ENCODE data around the gene D2HGDH. TPM values are rescaled to one million over a fixed set of nuclear protein-coding genes. Genes with fewer than 3 reads are reported as not detected.

Gene D2HGDH
- total RNA-seq, 3 donors from 2014 or later (not counting 1 experiment from before 2014, with no cell fraction given) = 28.9 to 45.5 (median 43.4) TPM

DNA sequence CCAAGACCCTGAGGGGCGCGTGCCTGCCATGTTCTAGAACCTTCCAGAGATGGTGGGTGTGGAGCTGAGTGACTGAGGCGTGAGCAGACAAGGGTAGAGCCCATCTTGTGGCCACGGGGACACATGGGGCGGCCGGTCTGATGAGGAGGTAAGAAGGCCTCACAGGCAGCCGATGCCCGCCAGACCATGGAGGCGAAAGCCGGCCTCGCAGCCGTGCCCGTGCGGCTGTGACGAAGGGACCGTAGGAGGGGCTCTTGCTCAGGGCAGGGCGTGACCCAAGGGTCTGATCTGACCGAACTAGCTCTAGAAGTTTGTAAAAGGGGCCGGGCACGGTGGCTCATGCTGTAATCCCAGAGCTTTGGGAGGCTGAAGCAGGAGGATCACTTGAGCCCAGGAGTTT is 19.6 kb downstream of the D2HGDH start:
- H3K27me3 ChIP-seq (ENCODE audit: control insufficient read depth, insufficient read depth, low read length) = no peaks in the 10 kb centered on the region
- DNase-seq = no peak
- H3K4me1 ChIP-seq (ENCODE audit: control insufficient read depth, insufficient read depth, low read length) = no peaks in the 10 kb centered on the region
- WGBS (ENCODE audit: insufficient coverage) = 97% methylated on average over 20 of the region's 20 CpGs
- TF ChIP-seq, protein P1, sequence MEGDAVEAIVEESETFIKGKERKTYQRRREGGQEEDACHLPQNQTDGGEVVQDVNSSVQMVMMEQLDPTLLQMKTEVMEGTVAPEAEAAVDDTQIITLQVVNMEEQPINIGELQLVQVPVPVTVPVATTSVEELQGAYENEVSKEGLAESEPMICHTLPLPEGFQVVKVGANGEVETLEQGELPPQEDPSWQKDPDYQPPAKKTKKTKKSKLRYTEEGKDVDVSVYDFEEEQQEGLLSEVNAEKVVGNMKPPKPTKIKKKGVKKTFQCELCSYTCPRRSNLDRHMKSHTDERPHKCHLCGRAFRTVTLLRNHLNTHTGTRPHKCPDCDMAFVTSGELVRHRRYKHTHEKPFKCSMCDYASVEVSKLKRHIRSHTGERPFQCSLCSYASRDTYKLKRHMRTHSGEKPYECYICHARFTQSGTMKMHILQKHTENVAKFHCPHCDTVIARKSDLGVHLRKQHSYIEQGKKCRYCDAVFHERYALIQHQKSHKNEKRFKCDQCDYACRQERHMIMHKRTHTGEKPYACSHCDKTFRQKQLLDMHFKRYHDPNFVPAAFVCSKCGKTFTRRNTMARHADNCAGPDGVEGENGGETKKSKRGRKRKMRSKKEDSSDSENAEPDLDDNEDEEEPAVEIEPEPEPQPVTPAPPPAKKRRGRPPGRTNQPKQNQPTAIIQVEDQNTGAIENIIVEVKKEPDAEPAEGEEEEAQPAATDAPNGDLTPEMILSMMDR (IDR thresholded peaks at IDR 0.05) = no peak
- Mint-ChIP-seq H3K27me3 (ENCODE audit: low read depth in 2 of 2) (peaks cover 0 to 10% of the 10 kb centered on the region in 2 donors), H3K36me3 (peaks cover 1% of the 10 kb centered on the region), H3K9me3 (no peaks in the 10 kb centered on the region), H3K4me1 (no peaks in the 10 kb centered on the region), H3K27ac (no peak overlapping the region), H3K4me3 (no peak overlapping the region)
- intact Hi-C loops (cut with micrococcal nuclease) = no loop called here
- H3K36me3 ChIP-seq (ENCODE audit: control insufficient read depth, insufficient read depth, low read length) = peaks cover 6% of the 10 kb centered on the region
- ATAC-seq = no peak
- H3K9me3 ChIP-seq (ENCODE audit: control insufficient read depth, insufficient read depth, low read length) = no peaks in the 10 kb centered on the region
- H3K4me3 ChIP-seq (ENCODE audit: low read length) = no peak overlapping the region
- no peak overlapping the region for H3K27ac ChIP-seq (ENCODE audit: low read length)

DNA sequence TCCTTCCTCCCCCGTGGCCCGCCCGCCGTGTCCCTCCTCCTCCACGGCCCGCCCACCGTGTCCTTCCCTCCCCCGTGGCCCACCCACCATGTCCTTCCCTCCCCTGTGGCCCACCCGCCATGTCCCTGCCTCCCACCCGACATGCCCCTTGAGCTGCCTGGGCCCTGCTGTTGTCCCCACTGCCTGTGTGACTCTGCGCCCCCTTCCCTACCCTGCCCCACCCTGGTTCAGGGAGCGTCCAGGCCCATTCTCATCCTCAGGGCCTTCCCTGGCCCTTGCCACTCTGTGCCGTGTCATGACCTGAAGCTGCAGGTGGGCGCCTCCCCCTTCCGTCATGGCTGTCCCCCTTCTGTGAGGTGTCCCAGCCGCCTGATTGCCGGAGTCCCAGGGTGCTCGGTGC is 20.7 kb downstream of the D2HGDH start:
- H3K9me3 ChIP-seq (ENCODE audit: control insufficient read depth, insufficient read depth, low read length) = no peaks in the 10 kb centered on the region
- H3K27ac ChIP-seq (ENCODE audit: low read length) = no peak overlapping the region
- TF ChIP-seq, protein P1 (IDR thresholded peaks at IDR 0.05) = no peak
- peaks cover 6% of the 10 kb centered on the region in 2 donors for H3K4me1 Mint-ChIP-seq
- no peaks in the 10 kb centered on the region for H3K27me3 ChIP-seq (ENCODE audit: control insufficient read depth, insufficient read depth, low read length)
- ATAC-seq = no peak
- peaks cover 6% of the 10 kb centered on the region for H3K36me3 ChIP-seq (ENCODE audit: control insufficient read depth, insufficient read depth, low read length)
- H3K4me1 ChIP-seq (ENCODE audit: control insufficient read depth, insufficient read depth, low read length) = no peaks in the 10 kb centered on the region
- intact Hi-C loops (cut with micrococcal nuclease) = no loop called here
- no peak overlapping the region for H3K4me3 Mint-ChIP-seq
- H3K9me3 Mint-ChIP-seq = no peaks in the 10 kb centered on the region
- no peak for DNase-seq
- no peak overlapping the region for H3K27ac Mint-ChIP-seq
- H3K27me3 Mint-ChIP-seq (ENCODE audit: low read depth in 2 of 2) = peaks cover 0 to 10% of the 10 kb centered on the region in 2 donors
- H3K4me3 ChIP-seq (ENCODE audit: low read length) = no peak overlapping the region
- peaks cover 9% of the 10 kb centered on the region for H3K36me3 Mint-ChIP-seq
- 98% methylated on average over 18 of the region's 18 CpGs for WGBS (ENCODE audit: insufficient coverage)

DNA sequence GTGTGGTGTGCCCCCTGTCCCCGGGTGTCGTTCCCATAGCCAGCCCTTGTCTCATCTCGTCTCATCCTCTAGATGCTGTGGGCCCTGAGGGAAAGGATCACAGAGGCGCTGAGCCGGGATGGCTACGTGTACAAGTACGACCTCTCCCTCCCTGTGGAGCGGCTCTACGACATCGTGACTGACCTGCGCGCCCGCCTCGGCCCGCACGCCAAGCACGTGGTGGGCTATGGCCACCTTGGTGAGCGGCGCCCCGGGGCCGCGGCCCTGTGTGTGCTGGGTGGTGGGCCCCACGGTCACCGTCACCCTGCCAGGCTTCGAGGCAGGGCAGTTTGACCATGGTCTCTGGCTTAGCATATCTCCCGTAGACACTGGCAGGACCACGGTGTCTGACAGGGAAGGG is 21.3 kb downstream of the D2HGDH start:
- Mint-ChIP-seq H3K9me3 (peaks cover 0 to 2% of the 10 kb centered on the region in 2 donors), H3K27ac (no peak overlapping the region), H3K36me3 (peaks cover 9% of the 10 kb centered on the region), H3K27me3 (ENCODE audit: low read depth in 2 of 2) (peaks cover 0 to 11% of the 10 kb centered on the region in 2 donors), H3K4me3 (no peak overlapping the region), H3K4me1 (peaks cover 8 to 9% of the 10 kb centered on the region in 2 donors)
- Histone ChIP-seq H3K4me1 (ENCODE audit: control insufficient read depth, insufficient read depth, low read length) (no peaks in the 10 kb centered on the region), H3K9me3 (ENCODE audit: control insufficient read depth, insufficient read depth, low read length) (no peaks in the 10 kb centered on the region), H3K27ac (ENCODE audit: low read length) (no peak overlapping the region), H3K27me3 (ENCODE audit: control insufficient read depth, insufficient read depth, low read length) (no peaks in the 10 kb centered on the region), H3K36me3 (ENCODE audit: control insufficient read depth, insufficient read depth, low read length) (peaks cover 6% of the 10 kb centered on the region), H3K4me3 (ENCODE audit: low read length) (no peak overlapping the region)
- 97% methylated on average over 27 of the region's 27 CpGs for WGBS (ENCODE audit: insufficient coverage)
- TF ChIP-seq, protein P1 (IDR thresholded peaks at IDR 0.05) = no peak
- ATAC-seq = no peak
- intact Hi-C loops (cut with micrococcal nuclease) = no loop called here
- no peak for DNase-seq

Measured in natural killer cell (primary cell).